PC-9 (cell line): Measurements from ENCODE around the gene EGLN2. TPM values are rescaled to one million over a fixed set of nuclear protein-coding genes. Genes with fewer than 3 reads are reported as not detected.

Experiments used
- BruUV-seq: library from RNA; stranded (reverse); fragments of 400-500 nt; replicated peaks from 2 replicates; lab custom pipeline; 2021; lab: Mats Ljungman, UMichigan
- CTCF ChIA-PET: fragments of 300-600 bp; sonication (Branson Sonifier 250); formaldehyde crosslinking; loops from one replicate; lab custom pipeline; 2022; ENCODE audit warnings: antibody characterized with exemption; lab: Charles Lee
- POLR2A ChIA-PET: fragments of 300-600 bp; sonication (Branson Sonifier 250); formaldehyde crosslinking; loops from one replicate; lab custom pipeline; 2022; ENCODE audit warnings: antibody characterized with exemption; ENCODE audit not compliant: unreplicated experiment; lab: Charles Lee
- DNase-seq, 2 experiments: peaks; one replicate each; pipeline versions ENCODE4 v3.0.0 to v3.0.0-alpha.2; 2015 to 2022; ENCODE audit warnings: mixed read lengths in 1 of 2
- H2AFZ ChIP-seq: fragments of 200-600 bp; sonication (generic); 2 replicates; pipeline ENCODE4 v1.8.1; 2017; ENCODE audit warnings: antibody characterized with exemption
- H3F3A ChIP-seq: fragments of 200-600 bp; sonication (generic); 2 replicates; pipeline ENCODE4 v1.8.1; 2017; ENCODE audit warnings: antibody characterized with exemption, mild to moderate bottlenecking, low read depth; ENCODE audit not compliant: insufficient read depth
- H3K27ac ChIP-seq: fragments of 200-600 bp; sonication (generic); 2 replicates; pipeline ENCODE4 v1.6.1; 2016; ENCODE audit warnings: mixed run types
- H3K27me3 ChIP-seq: fragments of 200-600 bp; sonication (generic); 2 replicates; pipeline ENCODE4 v1.6.1; 2016; ENCODE audit warnings: low read depth, mixed run types; ENCODE audit not compliant: insufficient read depth
- H3K36me3 ChIP-seq: fragments of 200-600 bp; sonication (generic); 2 replicates; pipeline ENCODE4 v1.6.1; 2016; ENCODE audit warnings: low read depth, mixed run types
- H3K4me1 ChIP-seq: fragments of 200-600 bp; sonication (generic); replicated peaks from 2 replicates; pipeline ENCODE4 v1.6.1; 2016; ENCODE audit warnings: mixed run types; ENCODE audit not compliant: insufficient read depth
- H3K4me2 ChIP-seq: fragments of 200-600 bp; sonication (generic); 2 replicates; pipeline ENCODE4 v1.6.1; 2017; ENCODE audit warnings: mixed run types
- H3K4me3 ChIP-seq: fragments of 200-600 bp; sonication (generic); 2 replicates; pipeline ENCODE4 v1.6.1; 2016; ENCODE audit warnings: mixed run types
- H3K79me2 ChIP-seq: fragments of 200-600 bp; sonication (generic); 2 replicates; pipeline ENCODE4 v1.6.1; 2017; ENCODE audit warnings: low read depth, mixed run types
- H3K9me2 ChIP-seq: fragments of 200-600 bp; sonication (generic); 2 replicates; pipeline ENCODE4 v1.8.1; 2017; ENCODE audit warnings: mild to moderate bottlenecking; ENCODE audit not compliant: insufficient read depth
- H3K9me3 ChIP-seq: fragments of 200-600 bp; sonication (generic); 2 replicates; pipeline ENCODE4 v1.8.1; 2016; ENCODE audit warnings: low read depth; ENCODE audit not compliant: insufficient read depth
- H4K20me1 ChIP-seq: fragments of 200-600 bp; sonication (generic); 2 replicates; pipeline ENCODE4 v1.8.1; 2017; ENCODE audit not compliant: insufficient read depth
- EZH2 ChIP-seq: fragments of 200-600 bp; sonication (generic); IDR thresholded peaks from 2 replicates; pipeline ENCODE4 v1.8.0; 2017; ENCODE audit warnings: antibody characterized with exemption, low read depth
- intact Hi-C: fragments of 100-400 bp; cut with micrococcal nuclease; formaldehyde crosslinking; loops from one replicate; pipeline ENCODE4 v1.10.0; 2022; ENCODE audit not compliant: unreplicated experiment
- total RNA-seq: library from RNA; stranded (reverse); gene quantifications from 2 replicates; pipeline ENCODE4 v1.2.3, GENCODE V29; 2021
- TF ChIP-seq, protein P1 (sequence below): fragments of 200-600 bp; sonication (generic); conservative IDR thresholded peaks from 2 replicates; pipeline ENCODE4 v1.6.1; 2017; ENCODE audit warnings: mixed run types, antibody characterized with exemption, mild to moderate bottlenecking, moderate library complexity

Gene EGLN2
- total RNA-seq, 1 experiment from 2014 or later, result 78.4 TPM

DNA sequence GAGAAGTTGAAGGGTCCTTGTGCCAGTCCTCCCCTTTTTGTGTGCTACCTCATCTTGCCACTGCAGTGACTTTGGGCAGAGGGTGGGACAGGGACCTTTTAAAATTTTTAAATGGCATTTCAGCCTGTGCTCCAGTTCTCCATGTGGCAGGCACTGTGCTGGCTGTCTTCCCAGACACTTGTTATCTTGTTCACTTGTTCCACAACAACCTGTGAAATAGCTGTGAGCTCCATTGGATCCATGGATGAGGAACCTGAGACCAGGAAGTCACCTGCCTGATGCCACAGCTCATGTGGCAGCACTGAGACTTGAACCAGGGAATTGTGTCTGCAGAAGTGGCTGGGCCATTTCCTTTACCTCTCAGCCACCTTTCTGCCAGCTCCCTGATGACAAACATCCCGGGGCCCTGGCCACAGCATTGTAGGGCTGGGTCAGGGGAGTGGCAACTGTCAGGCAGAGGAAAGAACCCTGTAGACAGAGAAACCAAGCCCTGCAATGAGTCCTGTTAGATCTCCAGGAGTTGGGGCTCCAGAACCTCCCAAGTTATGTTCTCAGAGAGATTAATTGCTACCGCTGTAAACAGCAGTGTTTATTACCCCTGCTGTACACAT, 6.4 kb downstream of the EGLN2 start:
- BruUV-seq, result no TSS peak
- Histone ChIP-seq H3K4me2 (no peak overlapping the region), H3K27ac (no peak overlapping the region), H3K36me3 (peaks cover 7% of the 10 kb centered on the region), H3K9me2 (no peaks in the 10 kb centered on the region), H4K20me1 (peaks cover 49% of the 10 kb centered on the region), H3K4me1 (peaks cover 27% of the 10 kb centered on the region), H3K27me3 (no peaks in the 10 kb centered on the region), H3K4me3 (no peak overlapping the region), H3K79me2 (peaks cover 41% of the 10 kb centered on the region), H2AFZ (no peak overlapping the region), H3F3A (no peaks in the 10 kb centered on the region), H3K9me3 (no peaks in the 10 kb centered on the region)
- DNase-seq, result no peak
- CTCF ChIA-PET, result no interaction called here
- TF ChIP-seq EZH2, result no peak
- TF ChIP-seq, protein P1, sequence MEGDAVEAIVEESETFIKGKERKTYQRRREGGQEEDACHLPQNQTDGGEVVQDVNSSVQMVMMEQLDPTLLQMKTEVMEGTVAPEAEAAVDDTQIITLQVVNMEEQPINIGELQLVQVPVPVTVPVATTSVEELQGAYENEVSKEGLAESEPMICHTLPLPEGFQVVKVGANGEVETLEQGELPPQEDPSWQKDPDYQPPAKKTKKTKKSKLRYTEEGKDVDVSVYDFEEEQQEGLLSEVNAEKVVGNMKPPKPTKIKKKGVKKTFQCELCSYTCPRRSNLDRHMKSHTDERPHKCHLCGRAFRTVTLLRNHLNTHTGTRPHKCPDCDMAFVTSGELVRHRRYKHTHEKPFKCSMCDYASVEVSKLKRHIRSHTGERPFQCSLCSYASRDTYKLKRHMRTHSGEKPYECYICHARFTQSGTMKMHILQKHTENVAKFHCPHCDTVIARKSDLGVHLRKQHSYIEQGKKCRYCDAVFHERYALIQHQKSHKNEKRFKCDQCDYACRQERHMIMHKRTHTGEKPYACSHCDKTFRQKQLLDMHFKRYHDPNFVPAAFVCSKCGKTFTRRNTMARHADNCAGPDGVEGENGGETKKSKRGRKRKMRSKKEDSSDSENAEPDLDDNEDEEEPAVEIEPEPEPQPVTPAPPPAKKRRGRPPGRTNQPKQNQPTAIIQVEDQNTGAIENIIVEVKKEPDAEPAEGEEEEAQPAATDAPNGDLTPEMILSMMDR, result no peak
- intact Hi-C loops, result no loop called here
- POLR2A ChIA-PET, result no interaction called here

DNA sequence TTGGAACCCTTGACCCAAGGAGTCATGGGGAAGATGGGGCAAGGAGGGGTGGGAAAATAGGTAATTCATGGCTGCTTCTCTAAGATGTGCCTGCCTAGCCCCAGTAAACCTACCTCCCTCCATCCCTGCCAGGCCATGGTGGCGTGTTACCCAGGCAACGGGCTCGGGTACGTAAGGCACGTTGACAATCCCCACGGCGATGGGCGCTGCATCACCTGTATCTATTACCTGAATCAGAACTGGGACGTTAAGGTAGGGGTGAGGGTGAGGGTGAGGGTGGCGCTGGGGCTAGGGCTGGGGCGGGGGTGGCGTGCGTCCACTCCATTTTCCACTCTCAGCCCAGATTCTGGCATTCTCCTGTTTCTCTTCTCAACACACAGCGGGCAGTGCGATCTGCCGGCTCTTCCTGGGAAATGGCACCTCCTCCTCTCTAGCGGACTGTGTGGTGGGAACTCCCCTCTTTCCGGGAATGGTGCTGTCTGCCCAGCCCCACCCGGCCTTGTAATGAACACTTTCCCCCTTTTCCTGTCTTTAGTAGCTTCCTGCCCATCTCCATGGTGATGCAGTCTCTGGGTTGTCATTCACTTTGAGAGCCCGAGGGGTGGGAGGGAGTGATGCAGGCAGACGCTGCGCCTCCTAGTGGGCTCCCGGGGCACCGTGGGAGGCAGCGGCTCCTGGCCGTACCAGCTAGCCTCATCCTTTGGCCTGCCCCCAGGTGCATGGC, 7.6 kb downstream of the EGLN2 start:
- Histone ChIP-seq H3F3A (no peaks in the 10 kb centered on the region), H3K79me2 (peaks cover 30% of the 10 kb centered on the region), H4K20me1 (peaks cover 41% of the 10 kb centered on the region), H3K27ac (no peak overlapping the region), H3K4me3 (no peak overlapping the region), H3K9me3 (no peaks in the 10 kb centered on the region), H3K27me3 (no peaks in the 10 kb centered on the region), H3K9me2 (no peaks in the 10 kb centered on the region), H3K4me1 (peaks cover 21% of the 10 kb centered on the region; the same call in 1 of the 2 replicates), H3K36me3 (peaks cover 7% of the 10 kb centered on the region), H3K4me2 (no peak overlapping the region), H2AFZ (no peak overlapping the region)
- intact Hi-C loops, result no loop called here
- ChIA-PET POLR2A (no interaction called here), CTCF (interaction anchor here (0.6 kb wide), 2 partner anchors 29 to 54 kb away, joined by 4 to 11 read pairs; no protein-coding TSS in a partner anchor)
- no peak for DNase-seq
- no TSS peak for BruUV-seq
- TF ChIP-seq, protein P1, result no peak
- no peak for TF ChIP-seq EZH2

DNA sequence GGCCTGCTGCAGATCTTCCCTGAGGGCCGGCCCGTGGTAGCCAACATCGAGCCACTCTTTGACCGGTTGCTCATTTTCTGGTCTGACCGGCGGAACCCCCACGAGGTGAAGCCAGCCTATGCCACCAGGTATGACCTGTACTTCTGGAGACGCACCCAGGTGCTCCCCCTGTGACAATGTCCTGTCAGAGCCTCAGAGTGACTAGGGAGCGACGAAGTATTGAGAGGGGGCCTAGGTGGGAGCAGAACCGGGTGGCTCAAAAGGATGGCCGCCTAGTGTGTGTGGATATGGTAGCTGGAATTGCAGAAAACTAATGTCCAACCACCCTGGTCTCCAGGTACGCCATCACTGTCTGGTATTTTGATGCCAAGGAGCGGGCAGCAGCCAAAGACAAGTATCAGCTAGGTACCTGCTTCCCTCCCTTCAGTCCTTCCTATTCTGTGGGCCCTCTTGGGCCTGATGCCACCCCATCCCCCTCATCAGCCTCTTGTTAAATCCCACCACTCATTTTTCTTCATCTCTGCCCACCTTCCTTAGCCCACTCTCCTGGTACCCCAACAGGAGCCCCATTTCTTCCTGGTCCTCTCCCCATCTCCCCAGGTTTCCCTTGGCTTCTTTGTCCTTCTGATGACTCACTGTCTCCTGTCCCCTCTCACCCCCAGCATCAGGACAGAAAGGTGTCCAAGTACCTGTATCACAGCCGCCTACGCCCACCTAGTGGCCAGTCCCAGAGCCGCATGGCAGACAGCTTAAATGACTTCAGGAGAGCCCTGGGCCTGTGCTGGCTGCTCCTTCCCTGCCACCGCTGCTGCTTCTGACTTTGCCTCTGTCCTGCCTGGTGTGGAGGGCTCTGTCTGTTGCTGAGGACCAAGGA, 8.4 kb downstream of the EGLN2 start:
- DNase-seq, result peak; percentile 57 to 62
- TF ChIP-seq, protein P1, result peak; percentile 68
- TF ChIP-seq EZH2, result no peak
- POLR2A ChIA-PET, result no interaction called here
- peaks cover 33% of the 10 kb centered on the region for H4K20me1 ChIP-seq
- no peaks in the 10 kb centered on the region for H3K9me2 ChIP-seq
- CTCF ChIA-PET, result interaction anchor here (0.6 kb wide), 2 partner anchors 30 to 55 kb away, joined by 4 to 19 read pairs; no protein-coding TSS in a partner anchor
- peaks cover 6% of the 10 kb centered on the region for H3K36me3 ChIP-seq
- H3K27ac ChIP-seq, result no peak overlapping the region
- H3K9me3 ChIP-seq, result no peaks in the 10 kb centered on the region
- no peak overlapping the region for H3K4me2 ChIP-seq
- peaks cover 22% of the 10 kb centered on the region for H3K79me2 ChIP-seq
- no peak overlapping the region for H2AFZ ChIP-seq
- no peaks in the 10 kb centered on the region for H3K27me3 ChIP-seq
- peaks cover 14% of the 10 kb centered on the region; the same call in 1 of the 2 replicates for H3K4me1 ChIP-seq
- no peak overlapping the region for H3K4me3 ChIP-seq
- no peaks in the 10 kb centered on the region for H3F3A ChIP-seq
- no TSS peak for BruUV-seq
- intact Hi-C loops, result no loop called here
